ENCODE data around the gene MMP28. TPM values are rescaled to one million over a fixed set of nuclear protein-coding genes. Genes with fewer than 3 reads are reported as not detected.

Gene MMP28
- total and polyA plus RNA-seq, 2 of the 4 experiments (the other 2 are of a cell fraction): 0.18 TPM; not detected in 1

GRCh38 chr17:35784895-35785294 is 10.5 kb downstream of the MMP28 start:
- TF ChIP-seq, protein P1, sequence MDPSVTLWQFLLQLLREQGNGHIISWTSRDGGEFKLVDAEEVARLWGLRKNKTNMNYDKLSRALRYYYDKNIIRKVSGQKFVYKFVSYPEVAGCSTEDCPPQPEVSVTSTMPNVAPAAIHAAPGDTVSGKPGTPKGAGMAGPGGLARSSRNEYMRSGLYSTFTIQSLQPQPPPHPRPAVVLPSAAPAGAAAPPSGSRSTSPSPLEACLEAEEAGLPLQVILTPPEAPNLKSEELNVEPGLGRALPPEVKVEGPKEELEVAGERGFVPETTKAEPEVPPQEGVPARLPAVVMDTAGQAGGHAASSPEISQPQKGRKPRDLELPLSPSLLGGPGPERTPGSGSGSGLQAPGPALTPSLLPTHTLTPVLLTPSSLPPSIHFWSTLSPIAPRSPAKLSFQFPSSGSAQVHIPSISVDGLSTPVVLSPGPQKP (IDR thresholded peaks at IDR 0.05; ENCODE audit: borderline replicate concordance, low read depth, low read length): no peak
- TF ChIP-seq RAD21 (IDR thresholded peaks at IDR 0.05; ENCODE audit: low read length): no peak
- Histone ChIP-seq H4K5ac (ENCODE audit: low read depth, low read length) (no peak overlapping the region), H2BK15ac (ENCODE audit: low read depth, low read length) (no peak overlapping the region; the same call in 2 of the 3 replicates), H3K4ac (ENCODE audit: low read depth, low read length) (no peak overlapping the region; the same call in 1 of the 2 replicates), H2AK5ac (ENCODE audit: low read depth, low read length) (peak overlapping the region; percentile 43; the same call in 1 of the 2 replicates), H4K91ac (ENCODE audit: insufficient read depth, low read depth, low read length) (no peak overlapping the region), H4K8ac (ENCODE audit: low read depth in 2 of 2, low read length in 2 of 2) (no peak overlapping the region), H3K4me2 (ENCODE audit: low read depth, low read length) (no peak overlapping the region), H3K4me1 (ENCODE audit: control insufficient read depth, insufficient read depth, low read length) (peaks cover 27% of the 10 kb centered on the region), H3K23ac (ENCODE audit: low read depth, low read length) (no peak overlapping the region), H3K18ac (ENCODE audit: low read depth, low read length) (no peak overlapping the region), H2AFZ (replicated peaks; ENCODE audit: low read length, poor library complexity) (peak overlapping the region; percentile 3), H3K4me3 (ENCODE audit: insufficient read depth, low read depth, low read length) (no peak overlapping the region), H3K79me1 (ENCODE audit: low read depth in 1 of 2, low read length in 2 of 2) (no peaks in the 10 kb centered on the region), H3K36me3 (ENCODE audit: control insufficient read depth, insufficient read depth, low read length) (no peaks in the 10 kb centered on the region), H2BK5ac (ENCODE audit: low read depth, low read length, poor library complexity, severe bottlenecking) (no peak overlapping the region), H2AK9ac (replicated peaks; ENCODE audit: low read depth, low read length, poor library complexity) (peak overlapping the region; percentile 56), H3K9me1 (ENCODE audit: insufficient read depth, low read length) (peaks cover 17% of the 10 kb centered on the region), H3K27ac (ENCODE audit: insufficient read depth, low read length) (no peak overlapping the region), H3K9ac (ENCODE audit: low read depth, low read length) (no peak overlapping the region), H3K14ac (replicated peaks; ENCODE audit: low read depth, low read length) (no peak overlapping the region), H4K20me1 (ENCODE audit: insufficient read depth, low read length) (no peaks in the 10 kb centered on the region; the same call in 1 of the 2 replicates), H3K27me3 (ENCODE audit: control insufficient read depth, insufficient read depth, low read length) (peaks cover 16% of the 10 kb centered on the region), H2BK120ac (ENCODE audit: low read depth, low read length) (no peak overlapping the region), H2BK20ac (ENCODE audit: low read depth, low read length) (no peak overlapping the region), H3K56ac (ENCODE audit: extremely low read depth, insufficient read depth, low read length) (no peak overlapping the region), H3K9me3 (ENCODE audit: control insufficient read depth, insufficient read depth, low read length) (no peaks in the 10 kb centered on the region)
- POLR2A ChIA-PET (ENCODE audit: unreplicated experiment): no interaction called here
- no peak for DNase-seq
- no peak for ATAC-seq (ENCODE audit: low read depth)
- intact Hi-C loops (cut with micrococcal nuclease): no loop called here
- WGBS, 2 experiments (ENCODE audit: extremely low coverage in 2 of 2, insufficient read length in 1 of 2): 100% methylated on average over 1 of the region's 2 CpGs; no CpG with 5 or more reads in 1 of the 2 experiments
- CTCF ChIA-PET: interaction anchor here (1.6 kb wide), 1 partner anchor 21 kb away, joined by 5 read pairs; no protein-coding TSS in a partner anchor
- in situ Hi-C loops (cut with MboI; ENCODE audit: low sequenced_read_pairs): no loop called here
- dilution Hi-C loops (cut with HindIII; ENCODE audit: low sequenced_read_pairs, unreplicated experiment): no loop called here
- no TSS peak for BruUV-seq (replicated peaks)

Data from IMR-90 (cell line).